ENCODE results near the gene MSMP.

GRCh38 chr9:35797311-35798109, 43.4 kb upstream of the MSMP start:
- TF ChIP-seq PHF8 (IDR thresholded peaks at IDR 0.05; ENCODE audit: borderline replicate concordance, low read length), result no peak
- no peak for TF ChIP-seq SIN3A (IDR thresholded peaks at IDR 0.05; ENCODE audit: borderline replicate concordance in 2 of 2, control insufficient read depth in 1 of 2, low read depth in 2 of 2, low read length in 2 of 2)
- no peak for TF ChIP-seq CTCF (IDR thresholded peaks at IDR 0.05 in 2 of 3, conservative IDR thresholded peaks at IDR 0.05 in 1 of 3; ENCODE audit: insufficient read depth in 2 of 3, low read depth in 1 of 3, low read length in 3 of 3)
- no peak for TF ChIP-seq KAT7 (CRISPR knock-in tag; IDR thresholded peaks at IDR 0.05; ENCODE audit: borderline replicate concordance)
- TF ChIP-seq ZNF77 (CRISPR knock-in tag; IDR thresholded peaks at IDR 0.05), result no peak

All from K562 (cell line).